ENCODE measurements around the gene TNFAIP8. TPM values are rescaled to one million over a fixed set of nuclear protein-coding genes. Genes with fewer than 3 reads are reported as not detected.

TNFAIP8 gene
- 15.0 and 16.4 TPM in 2 replicates for total RNA-seq (2021)
- Bru-seq, nascent RNA, result percentile 78 among the genes with signal in this experiment
- BruChase-seq, experiment 1, labeled RNA remaining after a 2-hour chase, result percentile 73 among the genes with signal in this experiment
- percentile 53 among the genes with signal in this experiment for BruChase-seq, experiment 2, labeled RNA remaining after a 6-hour chase
- long read RNA-seq, full-length matches to known transcripts, result 20 of 27 reads
- long read RNA-seq, partial matches to known transcripts, result 0 of 27 reads
- long read RNA-seq, other reads (novel, unspliced or antisense), result 7 of 27 reads

GRCh38 chr5:119355685-119356611 is at the start of gene TNFAIP8:
Gene TNFAIP8 (plus strand): TSS chr5:119356019. CDS start chr5:119356091, 72 bp downstream.
- Histone ChIP-seq H3K9me3 (ENCODE audit: insufficient read depth, low read depth) (no peaks in the 10 kb centered on the region), H3K79me2 (ENCODE audit: low read depth) (peaks cover 49% of the 10 kb centered on the region), H2AFZ (peak within 1 kb of the TSS; percentile 82), H3K27me3 (ENCODE audit: insufficient read depth, low read depth) (no peaks in the 10 kb centered on the region), H4K20me1 (ENCODE audit: insufficient read depth) (no peaks in the 10 kb centered on the region), H3K4me3 (peak within 1 kb of the TSS; percentile 96), H3F3A (ENCODE audit: insufficient read depth, low read depth) (peaks cover 16% of the 10 kb centered on the region; the same call in 1 of the 2 replicates), H3K4me1 (replicated peaks; ENCODE audit: insufficient read depth) (peaks cover 67% of the 10 kb centered on the region), H3K9me2 (ENCODE audit: insufficient read depth) (no peaks in the 10 kb centered on the region), H3K4me2 (peak within 1 kb of the TSS; percentile 99), H3K36me3 (ENCODE audit: low read depth) (no peaks in the 10 kb centered on the region), H3K27ac (peak within 1 kb of the TSS; percentile 78)
- POLR2A ChIA-PET (ENCODE audit: unreplicated experiment), result interaction anchor here (0.6 to 0.7 kb wide), 4 partner anchors 53 to 285 kb away, joined by 3 to 16 read pairs (median 6); partner anchors contain the start of gene DMXL1
- TSS peak; percentile 55 for BruUV-seq (replicated peaks)
- peak; percentile 56 to 58 for DNase-seq
- TF ChIP-seq EZH2 (IDR thresholded peaks at IDR 0.05; ENCODE audit: low read depth) (no peak), CTCF (conservative IDR thresholded peaks at IDR 0.05) (no peak)
- CTCF ChIA-PET, result interaction anchor here (0.7 to 3.5 kb wide), 2 partner anchors 56 to 96 kb away, joined by 7 to 10 read pairs; no protein-coding TSS in a partner anchor
- intact Hi-C loops (cut with micrococcal nuclease; ENCODE audit: unreplicated experiment), result loop anchor here (1.0 to 5.0 kb wide), 4 partner anchors 33 to 88 kb away; no protein-coding TSS in a partner anchor

GRCh38 chr5:119307170-119307569 is 48.6 kb upstream of the TNFAIP8 start:
- no peak overlapping the region for H3K27ac ChIP-seq
- H3K79me2 ChIP-seq (ENCODE audit: low read depth), result no peaks in the 10 kb centered on the region
- H3K9me3 ChIP-seq (ENCODE audit: insufficient read depth, low read depth), result no peaks in the 10 kb centered on the region
- no peak overlapping the region for H2AFZ ChIP-seq
- H3K9me2 ChIP-seq (ENCODE audit: insufficient read depth), result no peaks in the 10 kb centered on the region
- CTCF ChIA-PET, result no interaction called here
- BruUV-seq (replicated peaks), result no TSS peak
- POLR2A ChIA-PET (ENCODE audit: unreplicated experiment), result no interaction called here
- no peak for DNase-seq
- TF ChIP-seq EZH2 (IDR thresholded peaks at IDR 0.05; ENCODE audit: low read depth) (no peak), CTCF (conservative IDR thresholded peaks at IDR 0.05) (no peak)
- intact Hi-C loops (cut with micrococcal nuclease; ENCODE audit: unreplicated experiment), result no loop called here
- no peak overlapping the region for H3K4me2 ChIP-seq
- no peaks in the 10 kb centered on the region for H4K20me1 ChIP-seq (ENCODE audit: insufficient read depth)
- H3K4me1 ChIP-seq (replicated peaks; ENCODE audit: insufficient read depth), result peaks cover 34% of the 10 kb centered on the region
- peaks cover 19% of the 10 kb centered on the region for H3F3A ChIP-seq (ENCODE audit: insufficient read depth, low read depth)
- H3K4me3 ChIP-seq, result no peak overlapping the region
- no peaks in the 10 kb centered on the region for H3K27me3 ChIP-seq (ENCODE audit: insufficient read depth, low read depth)
- no peaks in the 10 kb centered on the region for H3K36me3 ChIP-seq (ENCODE audit: low read depth)

- no TSS peak for BruUV-seq (replicated peaks)
- H3K9me3 ChIP-seq (ENCODE audit: insufficient read depth, low read depth), result no peaks in the 10 kb centered on the region
- TF ChIP-seq EZH2 (IDR thresholded peaks at IDR 0.05; ENCODE audit: low read depth), result no peak
- TF ChIP-seq CTCF (conservative IDR thresholded peaks at IDR 0.05), result no peak
- no peak overlapping the region for H2AFZ ChIP-seq
- H3K4me3 ChIP-seq, result no peak overlapping the region
- H3K4me1 ChIP-seq (replicated peaks; ENCODE audit: insufficient read depth), result peaks cover 13% of the 10 kb centered on the region
- intact Hi-C loops (cut with micrococcal nuclease; ENCODE audit: unreplicated experiment), result no loop called here
- no peaks in the 10 kb centered on the region for H3K27me3 ChIP-seq (ENCODE audit: insufficient read depth, low read depth)
- no peaks in the 10 kb centered on the region for H3K9me2 ChIP-seq (ENCODE audit: insufficient read depth)
- ChIA-PET POLR2A (ENCODE audit: unreplicated experiment) (no interaction called here), CTCF (no interaction called here)
- H3F3A ChIP-seq (ENCODE audit: insufficient read depth, low read depth), result no peaks in the 10 kb centered on the region
- H3K4me2 ChIP-seq, result no peak overlapping the region
- no peaks in the 10 kb centered on the region for H4K20me1 ChIP-seq (ENCODE audit: insufficient read depth)
- DNase-seq, result no peak
- no peak overlapping the region for H3K27ac ChIP-seq
- no peaks in the 10 kb centered on the region for H3K36me3 ChIP-seq (ENCODE audit: low read depth)
- H3K79me2 ChIP-seq (ENCODE audit: low read depth), result no peaks in the 10 kb centered on the region
Observed at GRCh38 chr5:119309326-119309725, 46.5 kb upstream of the TNFAIP8 start.
